ENCODE measurements around the gene ANO1. TPM values are rescaled to one million over a fixed set of nuclear protein-coding genes. Genes with fewer than 3 reads are reported as not detected.

The ANO1 gene
- total and polyA plus RNA-seq, 2 donors (not counting 1 experiment from before 2014, with no cell fraction given): not detected

GRCh38 chr11:70135625-70136059 is 57.5 kb downstream of the ANO1 start:
- H3K9me3 Mint-ChIP-seq (ENCODE audit: insufficient read depth): no peaks in the 10 kb centered on the region
- no peaks in the 10 kb centered on the region for H3K79me2 ChIP-seq (ENCODE audit: control insufficient read depth, insufficient read depth, low read length)
- ATAC-seq (ENCODE audit: low read depth): no peak
- no peak overlapping the region for H2AFZ ChIP-seq (ENCODE audit: insufficient read depth, low read depth, low read length, poor library complexity, severe bottlenecking)
- TF ChIP-seq EZH2 (IDR thresholded peaks at IDR 0.05; ENCODE audit: borderline replicate concordance, insufficient read depth, low read depth, low read length, poor library complexity, severe bottlenecking) (no peak), CTCF (IDR thresholded peaks at IDR 0.05) (no peak)
- H3K4me2 ChIP-seq (replicated peaks; ENCODE audit: low read depth, low read length, poor library complexity, severe bottlenecking): no peak overlapping the region
- H3K9me3 ChIP-seq (ENCODE audit: control extremely low read depth in 1 of 3, control insufficient read depth in 2 of 3, insufficient read depth in 1 of 3, low read length in 2 of 3): no peaks in the 10 kb centered on the region
- H3K4me3 Mint-ChIP-seq: no peak overlapping the region
- no peak overlapping the region for H3K27ac Mint-ChIP-seq
- H3K27me3 Mint-ChIP-seq: peaks cover 4% of the 10 kb centered on the region
- POLR2A ChIA-PET: no interaction called here
- CTCF ChIA-PET: no interaction called here
- no peak overlapping the region for H3K27ac ChIP-seq (ENCODE audit: low read length in 2 of 2)
- no peak for DNase-seq
- H3K4me1 ChIP-seq (ENCODE audit: control insufficient read depth in 2 of 2, insufficient read depth in 2 of 2, low read length in 2 of 2): no peaks in the 10 kb centered on the region
- H3K9ac ChIP-seq (ENCODE audit: low read length): no peak overlapping the region
- intact Hi-C loops (cut with micrococcal nuclease): no loop called here
- no peaks in the 10 kb centered on the region for H4K20me1 ChIP-seq (ENCODE audit: control insufficient read depth, insufficient read depth, low read length, poor library complexity, severe bottlenecking)
- 89% methylated on average over 12 of the region's 15 CpGs for WGBS (ENCODE audit: insufficient coverage)
- H3K4me1 Mint-ChIP-seq: no peaks in the 10 kb centered on the region
- H3K27me3 ChIP-seq (replicated peaks in 1 of 4; ENCODE audit: control extremely low read depth in 1 of 4, control insufficient read depth in 3 of 4, insufficient read depth in 4 of 4, low read length in 3 of 4): no peaks in the 10 kb centered on the region
- H3K4me3 ChIP-seq (ENCODE audit: control extremely low read depth in 1 of 5, extremely low read depth in 1 of 5, insufficient read depth in 1 of 5, low read depth in 2 of 5, low read length in 4 of 5): no peak overlapping the region
- no peaks in the 10 kb centered on the region for H3K36me3 ChIP-seq (replicated peaks in 1 of 2; ENCODE audit: control extremely low read depth in 1 of 2, control insufficient read depth in 1 of 2, extremely low read depth in 1 of 2, insufficient read depth in 2 of 2, low read length in 1 of 2)

- Histone ChIP-seq H2AFZ (ENCODE audit: insufficient read depth, low read depth, low read length, poor library complexity, severe bottlenecking) (no peak overlapping the region), H3K4me2 (replicated peaks; ENCODE audit: low read depth, low read length, poor library complexity, severe bottlenecking) (no peak overlapping the region), H3K27me3 (replicated peaks in 1 of 4; ENCODE audit: control extremely low read depth in 1 of 4, control insufficient read depth in 3 of 4, insufficient read depth in 4 of 4, low read length in 3 of 4) (peaks cover 0 to 15% (median 3%) of the 10 kb centered on the region in 4 experiments), H3K27ac (ENCODE audit: low read length in 2 of 2) (no peak overlapping the region), H4K20me1 (ENCODE audit: control insufficient read depth, insufficient read depth, low read length, poor library complexity, severe bottlenecking) (no peaks in the 10 kb centered on the region), H3K4me3 (ENCODE audit: control extremely low read depth in 1 of 5, extremely low read depth in 1 of 5, insufficient read depth in 1 of 5, low read depth in 2 of 5, low read length in 4 of 5) (no peak overlapping the region), H3K9ac (ENCODE audit: low read length) (no peak overlapping the region), H3K9me3 (ENCODE audit: control extremely low read depth in 1 of 3, control insufficient read depth in 2 of 3, insufficient read depth in 1 of 3, low read length in 2 of 3) (peaks cover 0 to 3% (median 0%) of the 10 kb centered on the region in 3 donors), H3K4me1 (ENCODE audit: control insufficient read depth in 2 of 2, insufficient read depth in 2 of 2, low read length in 2 of 2) (no peaks in the 10 kb centered on the region), H3K36me3 (replicated peaks in 1 of 2; ENCODE audit: control extremely low read depth in 1 of 2, control insufficient read depth in 1 of 2, extremely low read depth in 1 of 2, insufficient read depth in 2 of 2, low read length in 1 of 2) (no peaks in the 10 kb centered on the region), H3K79me2 (ENCODE audit: control insufficient read depth, insufficient read depth, low read length) (no peaks in the 10 kb centered on the region)
- no peak for DNase-seq
- ChIA-PET POLR2A (no interaction called here), CTCF (no interaction called here)
- Mint-ChIP-seq H3K4me1 (no peaks in the 10 kb centered on the region), H3K27me3 (peaks cover 17% of the 10 kb centered on the region), H3K4me3 (no peak overlapping the region), H3K27ac (no peak overlapping the region), H3K9me3 (ENCODE audit: insufficient read depth) (no peaks in the 10 kb centered on the region)
- intact Hi-C loops (cut with micrococcal nuclease): no loop called here
- WGBS (ENCODE audit: insufficient coverage): 95% methylated on average over 10 of the region's 12 CpGs
- ATAC-seq (ENCODE audit: low read depth): no peak
- TF ChIP-seq EZH2 (IDR thresholded peaks at IDR 0.05; ENCODE audit: borderline replicate concordance, insufficient read depth, low read depth, low read length, poor library complexity, severe bottlenecking) (no peak), CTCF (IDR thresholded peaks at IDR 0.05) (no peak)
Observed at GRCh38 chr11:70137383-70137782, 59.3 kb downstream of the ANO1 start.

Measured in B cell (primary cell).